Sigmoid colon (tissue), 7 donors: Measurements from ENCODE around the gene EHHADH. TPM values are rescaled to one million over a fixed set of nuclear protein-coding genes. Genes with fewer than 3 reads are reported as not detected.

ENCODE experiments used
- DNase-seq: peaks from one replicate; pipeline ENCODE4 v3.0.0-alpha.2; 2019
- H3K27ac ChIP-seq, 4 donors: fragments of 200-600 bp; sonication (generic); one replicate each; pipeline ENCODE4 v1.5.1; 2016 to 2019; ENCODE audit warnings: mild to moderate bottlenecking in 1 of 4
- H3K27me3 ChIP-seq, 3 donors: fragments of 200-600 bp; sonication (generic); one replicate each; pipeline ENCODE4 v1.5.1; 2019; ENCODE audit warnings: mild to moderate bottlenecking in 1 of 3
- H3K36me3 ChIP-seq, 4 donors: fragments of 200-600 bp; sonication (generic); one replicate each; pipeline ENCODE4 v1.5.1; 2016 to 2019
- H3K4me1 ChIP-seq, 4 donors: fragments of 200-600 bp; sonication (generic); one replicate each; pipeline ENCODE4 v1.5.1; 2017 to 2019
- H3K4me3 ChIP-seq, 4 donors: fragments of 200-600 bp; sonication (generic); one replicate each; pipeline ENCODE4 v1.5.1; 2017 to 2019; ENCODE audit warnings: mild to moderate bottlenecking in 2 of 4, moderate library complexity in 1 of 4
- H3K9me3 ChIP-seq, 4 donors: fragments of 200-600 bp in 3 of 4; sonication (generic) in 3 of 4; one replicate each; pipeline versions ENCODE4 v1.5.1 to v1.6.1; 2013 to 2019
- EP300 ChIP-seq, 4 donors: sonication (generic); formaldehyde crosslinking; IDR thresholded peaks; one replicate each; pipeline ENCODE4 v1.6.1; 2017; ENCODE audit warnings: antibody characterized with exemption in 4 of 4
- POLR2A ChIP-seq, 2 donors: fragments of 450-650 bp; IDR thresholded peaks; one replicate each; pipeline ENCODE4 v1.6.1; 2016; ENCODE audit warnings: antibody characterized with exemption in 2 of 2, mild to moderate bottlenecking in 2 of 2, moderate library complexity in 2 of 2
- POLR2AphosphoS5 ChIP-seq, 4 donors: sonication (generic); formaldehyde crosslinking; IDR thresholded peaks; one replicate each; pipeline ENCODE4 v1.6.1; 2017; ENCODE audit warnings: antibody characterized with exemption in 4 of 4
- WGBS, 2 donors: extraction: QIAGEN DNeasy Blood & Tissue Kit; methylation state at CpG; one replicate each; pipeline ENCODE4 v1.1.7; 2013; 5-methylcytosine and 5-hydroxymethylcytosine counted together
- intact Hi-C: fragments of 100-400 bp; cut with DNase I; formaldehyde crosslinking; loops from one replicate; pipeline ENCODE4 v1.15.1; 2023
- polyA plus RNA-seq, 3 donors: library from polyadenylated mRNA; stranded (reverse); fragments of 200-250 nt; gene quantifications; one replicate each; pipeline ENCODE4 v1.2.3, GENCODE V29; 2013
- total RNA-seq, 4 donors: library from RNA; depleted of rRNA; stranded (reverse); fragments of >200 nt; gene quantifications; one replicate each; pipeline ENCODE4 v1.1.0, GENCODE V29; 2016
- TF ChIP-seq, protein P1 (sequence below), 4 experiments: fragments of 450-650 bp in 3 of 4; fragments of 200-600 bp in 1 of 4; IDR thresholded peaks; one replicate each; pipeline ENCODE4 v1.5.1; 2016 to 2019; ENCODE audit warnings: antibody characterized with exemption in 4 of 4, mild to moderate bottlenecking in 3 of 4, moderate library complexity in 2 of 4
- donor health status: healthy with polysubstance abuse.
- donor health status: Bipolar disorder and iron deficiency.
- donor health status: healthy.

The EHHADH gene
- total and polyA plus RNA-seq, 7 donors, result 1.9 to 20.8 (median 7.5) TPM

DNA sequence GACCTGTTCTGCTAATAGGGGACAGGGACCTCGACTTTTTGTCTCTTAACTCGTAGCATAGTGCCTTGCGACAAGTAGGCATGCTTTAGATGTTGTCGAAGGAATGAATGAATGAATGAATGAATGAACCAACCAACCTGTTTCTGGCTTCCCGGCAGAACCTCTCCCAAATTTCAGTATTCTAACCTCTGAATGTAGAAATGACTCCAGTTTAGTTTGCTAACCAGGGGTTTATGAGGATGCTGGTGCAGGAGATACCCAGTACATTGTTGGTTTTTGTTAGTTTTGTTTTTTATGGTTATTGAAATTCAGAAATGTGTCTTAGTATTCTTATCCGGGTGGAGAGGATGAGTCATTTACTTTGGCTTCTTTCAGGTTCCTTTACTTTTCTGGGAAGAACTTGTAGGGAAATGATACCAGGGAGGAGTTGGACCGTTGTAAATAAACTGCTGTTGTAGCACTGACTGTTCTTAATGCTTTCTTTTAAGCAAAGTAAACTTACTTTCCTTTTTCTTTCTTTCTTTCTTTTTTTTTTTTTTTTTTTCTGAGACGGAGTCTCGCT is 29.6 kb upstream of the EHHADH start:
- 35 to 57% methylated on average over 9 of the region's 9 CpGs for WGBS, 2 donors
- intact Hi-C loops, result loop anchor here (2.0 kb wide), 1 partner anchor 215 kb away; the partner anchor contains the start of gene TMEM41A

DNA sequence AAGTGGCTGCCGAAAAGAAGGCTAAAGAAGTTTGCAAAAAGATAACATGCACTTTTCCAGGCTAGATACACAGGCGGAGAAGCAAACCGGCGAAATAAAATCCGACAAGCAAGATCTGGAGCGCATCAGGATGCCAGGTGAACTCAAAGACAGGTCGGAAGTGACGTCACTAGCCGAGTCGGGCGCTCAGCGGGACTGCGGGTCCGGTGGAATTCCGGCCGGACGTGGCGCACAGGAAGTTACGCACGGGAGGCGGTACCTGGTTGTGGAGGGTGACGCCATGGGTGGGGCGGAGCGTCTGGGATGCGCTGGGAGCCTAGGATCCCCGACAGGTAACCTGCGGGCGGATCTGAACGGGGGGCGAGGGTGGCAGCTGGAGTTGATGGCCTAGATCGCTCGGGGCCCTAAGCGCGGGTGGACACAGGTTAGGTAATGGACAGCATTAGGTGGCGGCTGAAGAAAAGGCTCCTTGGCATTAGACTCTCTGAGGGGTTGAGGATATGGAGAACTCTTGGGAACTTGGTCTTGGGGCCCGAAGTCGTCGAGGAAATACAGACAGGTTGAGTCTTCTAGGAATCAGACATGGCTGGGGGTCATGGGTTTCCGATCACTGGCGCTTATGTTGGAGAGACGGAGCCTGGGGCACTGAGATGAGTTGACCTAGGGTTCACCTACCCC is 29.0 kb upstream of the EHHADH start:
- H3K4me3 ChIP-seq, result peak overlapping the region; percentile 54 to 76 (median 68)
- no peaks in the 10 kb centered on the region for H3K27me3 ChIP-seq
- H3K4me1 ChIP-seq, result peaks cover 0 to 14% (median 7%) of the 10 kb centered on the region in 4 donors
- peak; percentile 54 to 55 for TF ChIP-seq POLR2A (IDR thresholded peaks at IDR 0.05)
- TF ChIP-seq, protein P1, sequence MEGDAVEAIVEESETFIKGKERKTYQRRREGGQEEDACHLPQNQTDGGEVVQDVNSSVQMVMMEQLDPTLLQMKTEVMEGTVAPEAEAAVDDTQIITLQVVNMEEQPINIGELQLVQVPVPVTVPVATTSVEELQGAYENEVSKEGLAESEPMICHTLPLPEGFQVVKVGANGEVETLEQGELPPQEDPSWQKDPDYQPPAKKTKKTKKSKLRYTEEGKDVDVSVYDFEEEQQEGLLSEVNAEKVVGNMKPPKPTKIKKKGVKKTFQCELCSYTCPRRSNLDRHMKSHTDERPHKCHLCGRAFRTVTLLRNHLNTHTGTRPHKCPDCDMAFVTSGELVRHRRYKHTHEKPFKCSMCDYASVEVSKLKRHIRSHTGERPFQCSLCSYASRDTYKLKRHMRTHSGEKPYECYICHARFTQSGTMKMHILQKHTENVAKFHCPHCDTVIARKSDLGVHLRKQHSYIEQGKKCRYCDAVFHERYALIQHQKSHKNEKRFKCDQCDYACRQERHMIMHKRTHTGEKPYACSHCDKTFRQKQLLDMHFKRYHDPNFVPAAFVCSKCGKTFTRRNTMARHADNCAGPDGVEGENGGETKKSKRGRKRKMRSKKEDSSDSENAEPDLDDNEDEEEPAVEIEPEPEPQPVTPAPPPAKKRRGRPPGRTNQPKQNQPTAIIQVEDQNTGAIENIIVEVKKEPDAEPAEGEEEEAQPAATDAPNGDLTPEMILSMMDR (IDR thresholded peaks at IDR 0.05), result no peak
- peak in 3 of 4 donors; percentile 88 to 91 (median 89) for TF ChIP-seq POLR2AphosphoS5 (IDR thresholded peaks at IDR 0.05)
- peak in 1 of 4 donors; percentile 66 for TF ChIP-seq EP300 (IDR thresholded peaks at IDR 0.05)
- no peaks in the 10 kb centered on the region for H3K36me3 ChIP-seq
- intact Hi-C loops, result loop anchor here (2.0 kb wide), 1 partner anchor 216 kb away; the partner anchor contains the start of gene TMEM41A
- WGBS, 2 donors, result 2 to 3% methylated on average over 41 of the region's 41 CpGs
- H3K9me3 ChIP-seq, result no peaks in the 10 kb centered on the region
- DNase-seq, result peak; percentile 98
- peak overlapping the region; percentile 50 to 69 (median 60) for H3K27ac ChIP-seq

More for the DNA sequence above, 29.6 kb upstream of the EHHADH start:
- Histone ChIP-seq H3K27me3 (no peaks in the 10 kb centered on the region), H3K27ac (peak overlapping the region; percentile 50 to 69 (median 60)), H3K4me1 (peaks cover 0 to 14% (median 7%) of the 10 kb centered on the region in 4 donors), H3K4me3 (peak overlapping the region; percentile 54 to 76 (median 68)), H3K36me3 (no peaks in the 10 kb centered on the region), H3K9me3 (no peaks in the 10 kb centered on the region)
- DNase-seq, result no peak
- TF ChIP-seq POLR2A (IDR thresholded peaks at IDR 0.05) (no peak), POLR2AphosphoS5 (IDR thresholded peaks at IDR 0.05) (no peak), EP300 (IDR thresholded peaks at IDR 0.05) (no peak)
- TF ChIP-seq, protein P1 (IDR thresholded peaks at IDR 0.05), result no peak

DNA sequence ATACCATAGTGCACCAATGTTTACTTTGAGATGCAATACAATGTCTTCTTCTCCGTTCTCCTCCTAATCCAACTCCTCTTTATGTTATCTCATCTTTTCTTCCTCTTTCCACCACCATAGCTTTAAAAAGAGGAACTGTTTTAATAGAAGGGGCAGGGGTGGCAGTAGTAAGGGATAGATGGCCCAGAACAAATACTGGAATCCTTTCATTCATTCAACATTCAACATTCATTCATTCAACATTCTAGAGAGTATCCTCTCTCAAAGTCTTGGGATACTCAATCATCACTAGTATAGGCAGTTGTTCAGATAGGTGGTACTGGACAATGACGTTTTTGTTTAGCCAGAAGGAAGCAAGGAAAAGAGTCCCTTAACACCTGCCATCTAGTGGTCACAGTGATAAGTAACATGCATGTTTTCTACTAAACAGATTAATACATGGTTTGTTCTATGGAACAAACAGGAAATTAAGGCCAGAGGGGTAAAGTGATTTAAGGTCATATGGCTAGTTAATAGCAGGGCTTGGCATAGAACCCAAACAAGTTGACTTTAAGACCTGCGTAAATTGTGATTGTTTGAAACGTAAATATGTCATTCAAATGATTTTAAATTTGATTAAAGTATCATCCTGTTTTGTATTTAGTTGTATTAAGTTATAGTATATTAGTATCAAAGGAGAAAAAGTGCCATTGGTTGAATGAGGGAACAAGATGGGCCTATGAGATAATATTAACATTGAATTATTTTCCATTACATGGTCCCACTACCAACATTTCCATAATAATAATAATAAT is 26.9 kb upstream of the EHHADH start:
- no peaks in the 10 kb centered on the region for H3K36me3 ChIP-seq
- H3K4me3 ChIP-seq, result no peak overlapping the region
- peaks cover 0 to 14% (median 7%) of the 10 kb centered on the region in 4 donors for H3K4me1 ChIP-seq
- peaks cover 0 to 8% (median 6%) of the 10 kb centered on the region in 3 donors for H3K27me3 ChIP-seq
- DNase-seq, result no peak
- no peaks in the 10 kb centered on the region for H3K9me3 ChIP-seq
- TF ChIP-seq POLR2A (IDR thresholded peaks at IDR 0.05), result no peak
- TF ChIP-seq, protein P1 (IDR thresholded peaks at IDR 0.05), result peak in 3 of 4 experiments; percentile 22 to 45 (median 36)
- intact Hi-C loops, result no loop called here
- WGBS, 2 donors, result 18 to 43% methylated on average over 4 of the region's 4 CpGs
- no peak overlapping the region for H3K27ac ChIP-seq

DNA sequence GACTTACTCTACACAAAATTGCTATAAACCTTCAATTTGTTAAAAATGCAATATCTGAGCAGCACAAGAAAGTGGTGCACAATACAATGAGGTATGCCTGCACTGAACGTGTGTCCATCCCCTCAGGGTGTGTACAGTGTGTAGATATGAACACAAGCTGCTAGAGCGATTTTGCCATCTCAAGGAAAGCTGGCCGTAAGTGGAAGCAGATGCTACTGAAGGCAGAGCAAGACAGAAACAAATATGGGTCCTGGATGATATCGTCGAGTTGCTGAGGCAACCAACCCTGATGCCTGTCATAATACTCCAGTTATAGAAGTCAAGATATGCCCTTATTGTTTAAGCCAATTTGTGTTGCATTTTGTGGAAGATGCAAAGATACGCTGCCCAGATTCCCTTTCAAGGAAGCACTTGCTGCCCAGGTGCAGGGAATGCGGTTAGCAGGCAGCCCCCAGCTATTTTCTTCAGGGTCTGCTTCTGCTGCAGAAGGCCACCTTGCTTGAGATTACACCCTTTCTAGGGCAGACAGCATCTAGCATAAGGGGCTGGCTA is 25.8 kb upstream of the EHHADH start:
- Histone ChIP-seq H3K4me3 (no peak overlapping the region), H3K9me3 (no peaks in the 10 kb centered on the region), H3K27me3 (peaks cover 0 to 19% (median 6%) of the 10 kb centered on the region in 3 donors), H3K4me1 (peaks cover 0 to 14% (median 7%) of the 10 kb centered on the region in 4 donors), H3K27ac (no peak overlapping the region), H3K36me3 (no peaks in the 10 kb centered on the region)
- WGBS, 2 donors, result 94% methylated on average over 7 of the region's 7 CpGs
- DNase-seq, result no peak
- TF ChIP-seq POLR2AphosphoS5 (IDR thresholded peaks at IDR 0.05) (no peak), POLR2A (IDR thresholded peaks at IDR 0.05) (no peak), EP300 (IDR thresholded peaks at IDR 0.05) (no peak)
- TF ChIP-seq, protein P1 (IDR thresholded peaks at IDR 0.05), result no peak
- intact Hi-C loops, result no loop called here
